HG03139 (cell line): ENCODE results near the gene NUDT1.

Experiments
- ATAC-seq: cut with Tn5 transposase; IDR thresholded peaks from one replicate; pipeline ENCODE4 v1.9.1; 2021; ENCODE audit not compliant: unreplicated experiment

Gene NUDT1

GRCh38 chr7:2247141-2247995, 5.3 kb downstream of the NUDT1 start:
- ATAC-seq: no peak

GRCh38 chr7:2248984-2249694, 7.1 kb downstream of the NUDT1 start:
- ATAC-seq: no peak

- no peak for ATAC-seq
Observed at GRCh38 chr7:2249744-2250323, 7.8 kb downstream of the NUDT1 start.

GRCh38 chr7:2251381-2251780, 9.4 kb downstream of the NUDT1 start:
- ATAC-seq: no peak

GRCh38 chr7:2251841-2252771, 10.1 kb downstream of the NUDT1 start:
- ATAC-seq: no peak

- ATAC-seq: no peak
Observed at GRCh38 chr7:2253021-2253420, 11.0 kb downstream of the NUDT1 start.

DNA sequence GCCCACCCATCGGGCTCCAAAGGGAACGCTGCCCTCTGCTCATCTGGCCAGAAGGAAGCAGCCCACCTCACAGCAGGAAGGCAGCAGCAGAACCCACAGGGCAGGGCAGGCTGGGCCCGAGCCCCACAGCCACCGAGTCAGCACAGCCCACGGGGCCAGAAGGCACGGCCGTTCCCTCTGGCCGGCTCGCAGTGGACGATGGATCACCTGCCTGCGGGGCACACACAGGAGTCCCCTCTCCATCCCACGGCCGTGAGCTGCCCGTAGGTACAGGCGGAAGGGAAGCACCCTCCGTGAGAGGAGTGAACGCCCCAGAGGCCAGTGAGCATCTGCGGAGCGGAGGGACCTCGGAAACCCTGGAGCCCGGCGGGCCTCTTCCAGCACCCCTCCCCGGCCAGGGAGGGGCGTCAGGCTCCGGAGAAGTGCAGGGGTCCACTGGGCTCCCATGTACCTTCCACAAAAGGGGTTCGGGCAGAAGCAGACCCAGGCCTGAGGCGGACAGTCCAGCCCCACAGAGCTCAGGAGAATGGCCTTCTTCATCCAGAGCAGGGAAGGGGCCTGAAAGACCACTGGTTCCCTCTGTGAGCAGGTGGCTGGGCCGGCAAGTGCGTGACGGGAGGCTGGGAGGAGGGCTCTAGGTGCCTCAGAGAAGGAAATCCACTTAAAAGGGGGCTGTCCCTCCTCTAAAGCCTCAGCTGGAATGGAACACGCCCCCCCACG, 11.7 kb downstream of the NUDT1 start:
- no peak for ATAC-seq

- ATAC-seq: no peak
Observed at GRCh38 chr7:2254429-2255144, 12.6 kb downstream of the NUDT1 start.

- no peak for ATAC-seq
Observed at GRCh38 chr7:2255145-2256139, 13.4 kb downstream of the NUDT1 start.

GRCh38 chr7:2256306-2257045, 14.4 kb downstream of the NUDT1 start:
- ATAC-seq: no peak

DNA sequence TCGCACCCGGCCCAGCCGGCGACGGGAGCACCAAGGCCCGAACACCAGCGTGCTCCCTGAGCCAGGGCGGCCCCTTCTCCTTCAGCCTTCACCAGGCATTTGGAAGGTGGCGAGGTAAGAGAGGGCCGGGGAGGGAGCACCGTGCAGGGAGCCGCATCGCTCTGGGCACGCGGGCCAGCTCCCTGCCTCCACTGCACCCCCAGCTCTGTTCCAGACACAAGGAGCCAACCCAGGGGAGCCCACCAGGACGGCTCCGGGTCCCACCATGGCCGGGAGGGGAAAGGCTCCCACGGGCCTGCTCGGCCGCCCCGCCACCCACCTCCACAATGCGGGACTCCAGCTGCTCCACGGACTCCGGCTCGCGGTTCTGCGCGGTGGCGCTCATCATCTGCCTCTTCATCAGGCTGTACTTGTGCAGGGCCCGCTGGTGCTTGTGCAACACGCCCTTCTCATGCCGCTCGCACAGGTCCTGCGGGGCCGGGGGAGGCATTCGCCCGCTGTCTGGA, 15.1 kb downstream of the NUDT1 start:
- no peak for ATAC-seq

DNA sequence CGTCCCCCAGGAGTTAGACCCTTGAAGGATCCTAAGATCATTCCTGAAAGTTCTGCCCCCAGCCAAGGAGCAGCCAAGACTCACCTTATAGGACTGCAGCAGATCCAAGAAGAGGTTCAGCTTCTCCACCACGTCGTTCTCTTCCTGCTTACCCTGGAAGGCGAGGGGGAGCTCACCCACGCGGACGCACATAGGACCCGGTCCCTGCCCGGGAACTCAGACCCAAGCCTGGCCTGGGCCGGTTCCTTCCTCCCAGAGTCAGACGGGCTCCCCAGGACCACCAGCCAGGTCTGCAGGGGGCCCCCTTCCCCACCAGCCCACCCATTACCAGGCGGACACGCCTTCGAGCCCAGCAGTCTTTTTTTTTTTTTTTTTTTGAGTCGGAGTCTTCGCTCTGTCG, 15.6 kb downstream of the NUDT1 start:
- no peak for ATAC-seq

DNA sequence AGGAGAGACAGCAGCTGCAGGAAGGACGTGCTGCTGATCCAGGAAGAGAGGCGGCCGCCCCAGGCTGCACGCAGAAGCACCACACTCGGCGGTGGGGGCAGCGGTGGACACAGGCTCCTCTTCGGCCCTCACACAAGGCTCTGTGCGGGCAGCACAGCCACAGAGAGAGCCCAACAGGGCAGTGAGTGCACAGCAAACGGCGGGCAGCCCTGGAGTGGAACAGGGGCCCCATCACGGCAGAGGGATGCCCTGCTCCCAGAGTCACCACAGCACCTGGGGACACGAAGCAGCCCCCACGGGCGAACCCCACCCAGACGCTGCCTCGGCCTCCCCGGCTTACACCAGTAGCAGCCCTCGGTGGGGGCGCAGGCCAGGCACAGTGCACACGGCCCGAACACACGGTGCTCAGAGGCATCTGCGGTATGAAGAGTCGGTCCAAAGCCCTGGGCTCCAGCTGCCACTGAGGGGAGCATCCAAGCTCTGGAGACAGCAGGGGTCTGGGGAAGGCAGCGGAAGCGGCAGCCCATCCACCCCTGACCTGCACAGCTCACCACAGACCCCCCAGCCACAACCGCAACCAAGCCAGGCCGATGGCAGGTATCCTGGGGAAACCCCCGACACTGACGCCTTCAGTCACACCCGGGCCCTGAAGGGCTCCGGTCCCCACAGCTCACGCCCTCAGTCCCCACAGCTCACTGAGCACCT, 16.8 kb downstream of the NUDT1 start:
- ATAC-seq: no peak

- ATAC-seq: no peak
Observed at GRCh38 chr7:2259480-2259879, 17.5 kb downstream of the NUDT1 start.

DNA sequence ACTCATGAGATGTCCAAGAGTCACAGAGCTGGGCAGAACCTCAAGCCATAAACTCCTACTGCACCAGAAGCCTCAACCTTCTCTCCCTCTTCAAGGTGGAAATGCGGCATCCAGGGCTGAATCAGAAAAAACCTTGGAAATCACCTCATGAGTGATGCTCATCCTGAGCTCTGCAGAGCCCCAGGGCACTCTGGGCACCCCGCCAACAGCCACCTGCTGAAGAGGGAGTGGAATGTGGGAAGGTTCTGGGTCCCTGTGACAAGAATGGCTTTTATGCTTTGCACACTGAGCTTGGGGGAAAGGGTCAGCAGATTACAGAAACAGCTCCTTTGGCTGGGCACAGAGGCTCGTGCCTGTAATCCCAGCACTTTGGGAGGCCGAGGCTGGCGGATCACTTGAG, 18.8 kb downstream of the NUDT1 start:
- no peak for ATAC-seq

GRCh38 chr7:2261611-2262010, 19.6 kb downstream of the NUDT1 start:
- ATAC-seq: no peak

DNA sequence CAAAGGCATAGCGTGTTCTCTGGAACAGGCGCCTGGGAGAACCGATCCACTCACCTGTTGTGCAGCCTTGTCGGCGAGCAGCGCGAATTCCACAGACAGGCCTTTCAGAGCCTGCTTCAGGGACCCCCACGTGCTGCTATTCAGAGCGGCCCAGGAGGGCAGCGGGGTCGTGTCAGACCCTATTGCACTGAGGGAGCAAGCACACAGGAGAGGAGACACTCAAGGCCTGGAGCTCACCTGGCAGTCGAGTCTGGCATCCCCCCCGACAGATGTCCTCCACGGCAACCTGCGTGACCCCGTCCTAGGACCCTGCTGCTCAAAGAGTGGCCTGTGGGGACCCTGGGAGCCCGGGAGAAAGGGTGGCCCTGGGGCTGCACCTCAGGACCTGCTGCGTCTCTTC, 21.1 kb downstream of the NUDT1 start:
- ATAC-seq: no peak
